HuH-7 (cell line): ENCODE measurements around the gene PTPRM.
A peak's percentile ranks its signal among the peaks of the same experiment; 100 is the strongest.

ENCODE experiments used
- DNase-seq: peaks from one replicate; pipeline ENCODE4 v3.0.0; 2011; ENCODE audit warnings: low spot score

The PTPRM gene

DNA sequence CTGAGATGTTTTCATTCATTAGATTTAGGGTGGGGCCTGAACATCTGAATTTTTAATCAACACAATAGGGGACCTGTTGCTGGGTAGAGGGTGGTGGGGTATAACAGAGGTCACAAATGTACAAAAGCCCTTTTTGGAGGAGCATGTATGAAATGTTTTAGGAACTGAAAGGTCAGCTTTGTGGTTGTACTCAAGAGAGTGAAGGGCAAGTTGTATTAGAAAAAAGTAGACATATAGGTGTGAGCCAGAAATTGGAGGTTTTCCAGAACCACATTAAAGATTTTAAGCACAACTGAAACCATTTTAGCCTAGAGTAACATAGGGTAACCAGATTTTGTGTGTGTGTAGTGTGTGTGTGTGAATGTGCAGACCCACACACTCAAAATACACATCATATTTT is 62.3 kb downstream of the PTPRM start:
- no peak for DNase-seq

DNA sequence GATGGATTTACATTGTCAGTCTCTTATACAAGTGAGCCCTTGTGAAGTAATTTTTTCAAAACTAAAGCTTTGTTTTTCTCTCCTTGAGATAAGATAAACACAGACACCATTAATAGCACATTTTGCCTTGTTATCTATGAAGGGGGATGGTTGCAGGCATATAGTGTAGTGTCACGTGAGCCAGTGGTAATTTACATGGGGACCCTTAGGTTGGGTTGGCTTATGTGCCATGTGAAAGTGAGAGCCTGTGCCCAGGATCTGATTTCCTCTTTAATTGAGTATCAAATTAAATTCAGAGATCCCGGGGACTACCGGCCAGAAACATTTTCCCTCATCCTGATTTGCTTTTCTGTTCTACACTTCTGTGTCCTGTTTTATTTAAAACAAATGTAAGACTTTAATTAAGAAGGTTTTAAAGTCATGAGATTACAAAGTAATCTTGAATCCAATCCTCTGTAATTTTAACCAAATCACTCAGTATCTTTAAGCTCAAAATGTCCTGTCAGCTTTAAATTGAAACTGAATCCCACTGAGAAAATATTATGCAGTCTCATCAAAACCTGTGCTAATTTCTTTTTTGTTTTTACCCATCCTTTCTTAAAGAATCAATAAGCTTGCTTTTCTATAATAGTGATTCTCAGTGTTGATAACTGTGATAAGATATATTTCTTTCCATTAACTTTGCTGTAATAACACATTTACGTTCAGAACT is 63.8 kb downstream of the PTPRM start:
- DNase-seq = no peak

DNA sequence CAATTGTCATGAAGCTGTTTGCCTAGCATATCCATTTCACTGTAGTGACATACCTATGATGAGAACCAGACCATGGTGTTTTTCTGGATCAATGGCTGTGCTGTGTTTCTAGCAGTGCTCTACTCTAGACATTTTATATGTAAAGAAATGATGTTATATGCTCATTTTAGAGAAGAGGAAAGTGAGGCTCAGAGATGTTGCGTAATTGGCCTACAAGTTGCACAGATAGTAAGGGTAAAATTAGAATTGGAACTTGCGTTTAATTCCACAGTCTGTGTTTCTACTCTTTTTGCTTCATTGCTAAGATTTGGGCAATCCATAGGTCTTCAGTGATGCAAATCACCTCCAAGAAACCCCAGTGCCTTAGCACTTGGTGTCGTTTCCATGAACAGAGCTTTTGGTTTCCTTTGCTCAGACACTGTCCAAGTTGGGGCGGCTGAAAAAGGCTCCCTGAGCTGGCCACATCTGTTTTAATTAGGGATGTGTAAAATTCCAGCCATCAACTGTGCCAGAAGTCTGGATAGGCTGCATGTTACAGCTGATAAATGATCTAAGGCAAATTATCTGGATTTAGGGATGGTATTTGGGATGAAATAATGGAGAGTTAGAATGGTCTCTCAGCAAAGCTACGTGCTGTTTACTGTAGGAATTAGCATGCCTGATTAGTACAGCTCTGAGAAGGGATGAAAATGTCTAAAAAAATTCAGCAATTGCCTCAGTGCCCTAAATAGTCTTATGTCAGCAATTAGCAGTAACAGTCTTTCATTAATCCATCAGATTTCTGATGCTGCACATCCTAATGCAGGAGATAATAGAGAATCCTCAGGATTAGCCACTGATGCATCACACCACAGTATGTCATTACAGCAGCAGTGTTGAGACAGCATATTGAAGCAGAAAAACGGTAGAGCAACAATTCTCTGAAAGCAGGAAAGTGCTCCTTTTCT is 65.3 kb downstream of the PTPRM start:
- DNase-seq = no peak

- no peak for DNase-seq
Measured at GRCh38 chr18:7633171-7633570, 66.1 kb downstream of the PTPRM start.

DNA sequence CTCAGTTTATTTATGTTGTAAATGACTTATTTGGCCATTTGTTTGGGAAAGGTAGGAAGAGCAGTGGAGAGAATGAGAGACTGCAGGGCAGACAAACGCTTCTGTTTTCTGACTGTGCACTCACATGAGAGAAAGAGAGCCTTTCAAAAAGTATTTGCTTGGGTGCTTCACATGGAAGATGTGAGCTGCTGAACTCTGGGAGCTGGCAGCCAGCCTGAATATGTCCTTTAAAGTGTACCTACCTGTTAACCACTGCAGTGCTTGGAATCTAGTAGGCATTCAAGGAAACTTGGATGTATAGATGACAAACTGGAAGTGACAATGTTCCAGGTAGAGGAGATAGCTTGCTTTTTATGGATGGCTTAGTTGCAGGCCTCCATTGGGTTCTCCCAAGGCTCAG is 68.8 kb downstream of the PTPRM start:
- no peak for DNase-seq

DNA sequence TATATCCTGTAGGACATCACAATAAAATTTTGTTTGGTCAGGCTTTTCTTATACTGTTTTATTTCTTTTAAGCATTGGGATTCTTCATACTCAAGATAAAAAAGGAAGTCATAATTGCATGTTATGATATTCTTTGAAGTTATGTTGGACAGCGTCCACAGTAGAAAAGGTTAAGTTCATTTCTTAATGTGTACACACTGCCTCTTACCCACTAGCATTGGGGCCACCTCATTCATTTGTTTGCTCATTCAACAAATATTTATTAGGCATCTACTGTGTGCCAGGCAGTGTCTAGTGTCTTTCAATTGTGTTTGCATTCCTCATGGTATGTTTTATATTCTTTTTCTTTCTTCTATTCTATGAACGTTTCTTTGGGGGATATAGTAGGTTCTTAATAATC is 70.2 kb downstream of the PTPRM start:
- DNase-seq = no peak

DNA sequence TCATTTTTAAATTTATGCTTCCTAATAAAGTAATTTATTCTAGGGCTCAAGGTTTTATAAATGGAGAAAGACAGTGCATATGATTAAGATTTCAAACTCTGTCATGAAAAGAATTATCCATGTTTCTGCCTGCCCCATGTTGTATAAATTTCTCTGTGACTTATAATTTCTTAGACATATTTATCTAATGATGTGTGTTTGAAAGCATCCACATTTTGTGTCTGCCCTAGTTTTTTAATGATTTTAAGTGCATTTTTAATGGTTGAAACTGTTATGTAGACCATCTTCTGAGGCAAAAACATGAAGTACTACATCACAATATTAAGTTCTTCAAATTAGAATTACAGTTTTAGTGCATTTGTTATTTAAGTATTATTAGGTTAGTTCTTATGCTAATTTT is 71.2 kb downstream of the PTPRM start:
- DNase-seq = no peak

GRCh38 chr18:7641813-7642212 is 74.7 kb downstream of the PTPRM start:
- DNase-seq = no peak

DNA sequence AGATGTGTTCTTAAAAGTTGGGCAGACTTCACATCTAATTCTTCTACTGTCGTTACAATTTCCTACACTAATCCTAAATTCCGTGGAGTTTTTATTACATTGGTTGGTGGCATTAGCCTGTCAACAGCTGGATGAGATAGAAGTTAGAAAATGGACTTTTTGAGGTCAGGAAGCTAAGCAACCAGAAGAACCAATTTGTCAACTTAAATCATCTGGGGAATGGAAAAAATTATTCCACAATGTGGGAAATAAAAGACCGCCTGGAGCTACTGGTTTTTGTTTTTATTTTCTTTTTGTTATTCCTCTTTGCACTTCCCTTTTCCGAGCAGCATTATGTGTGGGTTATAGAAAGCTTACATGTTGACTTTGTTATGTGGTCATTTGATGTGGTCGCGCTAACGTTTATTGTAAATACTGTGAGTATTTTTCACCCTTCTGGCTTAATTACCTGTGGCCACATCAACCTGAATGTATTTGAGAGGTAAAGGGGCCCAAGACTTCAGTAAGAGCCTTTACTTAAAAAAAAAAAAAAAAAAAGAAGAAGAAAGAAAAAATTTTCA is 75.3 kb downstream of the PTPRM start:
- DNase-seq = no peak

- DNase-seq = no peak
Measured at GRCh38 chr18:7645756-7646155, 78.6 kb downstream of the PTPRM start.

- no peak for DNase-seq
Measured at GRCh38 chr18:7646174-7646886, 79.2 kb downstream of the PTPRM start.

DNA sequence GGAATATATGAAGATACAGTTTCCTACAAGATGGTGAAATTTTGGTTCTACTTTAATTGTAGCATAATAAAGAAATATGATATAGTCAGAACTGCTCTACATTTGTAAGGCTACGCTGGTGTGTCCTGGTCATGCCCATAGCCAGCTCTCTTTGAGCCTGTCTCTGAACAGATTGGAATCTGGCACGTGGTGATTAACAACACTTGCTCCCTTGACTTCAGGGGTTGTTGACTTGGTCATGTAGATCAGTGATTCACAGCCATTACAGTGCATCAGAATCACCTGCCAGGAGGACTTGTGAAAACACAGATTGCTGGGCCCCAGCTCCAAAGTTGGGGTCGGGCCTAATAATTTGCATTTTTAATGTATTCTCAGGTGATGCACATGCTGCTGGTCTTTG is 80.4 kb downstream of the PTPRM start:
- no peak for DNase-seq

GRCh38 chr18:7657050-7657449 is 89.9 kb downstream of the PTPRM start:
- no peak for DNase-seq

DNA sequence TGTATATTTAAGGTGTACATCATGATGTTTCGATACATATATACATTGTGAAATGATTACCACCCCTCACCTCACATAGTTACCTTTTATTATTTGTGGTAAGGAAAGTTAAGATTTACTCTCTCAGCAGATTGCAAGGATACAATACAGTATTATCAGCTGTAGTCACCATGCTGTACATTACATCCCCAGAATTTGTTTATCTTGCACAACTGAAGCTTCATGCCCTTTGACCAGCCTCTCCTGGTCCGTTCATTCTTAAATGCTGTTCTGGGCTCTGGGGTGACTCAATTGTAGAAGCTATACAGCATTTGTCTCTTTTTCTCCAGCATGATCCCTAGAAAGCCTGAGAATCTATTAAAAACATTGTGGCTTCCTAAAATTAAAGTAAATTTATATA is 90.8 kb downstream of the PTPRM start:
- DNase-seq = peak; percentile 23

DNA sequence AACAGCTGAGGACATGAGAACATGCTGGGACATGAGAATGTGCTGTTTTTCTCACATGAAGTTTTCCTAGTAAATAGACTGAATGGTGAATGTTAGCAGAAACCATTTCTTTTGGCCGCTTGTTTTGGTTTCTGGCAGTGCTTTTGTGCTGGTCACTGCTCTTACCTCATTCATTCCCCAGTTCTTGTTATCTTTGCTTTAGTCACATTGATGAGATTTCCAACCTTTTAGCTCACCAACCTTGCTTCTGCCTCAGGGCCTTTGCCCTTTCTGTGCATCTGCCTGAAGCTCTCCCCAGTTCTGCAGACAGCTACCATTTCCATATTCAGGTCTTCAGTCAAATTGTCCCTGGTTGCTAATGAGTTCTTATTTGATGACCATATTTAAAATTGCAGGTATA is 91.6 kb downstream of the PTPRM start:
- DNase-seq = no peak

- no peak for DNase-seq
Measured at GRCh38 chr18:7661207-7661606, 94.1 kb downstream of the PTPRM start.

DNA sequence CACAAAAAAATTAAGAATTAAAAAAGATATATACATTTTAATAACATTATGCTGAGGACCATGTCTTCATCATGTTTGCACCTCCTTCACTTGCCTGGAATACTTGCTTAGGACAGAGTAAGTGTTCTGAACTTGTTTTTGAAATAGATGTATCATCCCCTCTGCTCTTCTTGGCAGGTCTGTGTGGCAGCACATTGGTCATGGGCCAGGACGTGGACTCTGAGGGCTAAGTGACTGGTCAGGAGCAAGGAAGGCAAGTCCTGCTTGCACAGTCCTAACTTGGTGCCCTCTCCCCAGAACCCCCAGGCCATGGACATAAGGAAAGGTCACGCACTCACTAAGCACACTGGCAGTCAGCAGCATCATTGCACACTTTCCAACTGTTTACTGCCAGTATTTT is 95.8 kb downstream of the PTPRM start:
- no peak for DNase-seq

- DNase-seq = no peak
Measured at GRCh38 chr18:7663366-7664312, 96.5 kb downstream of the PTPRM start.

GRCh38 chr18:7666195-7666776 is 99.2 kb downstream of the PTPRM start:
- DNase-seq = no peak

DNA sequence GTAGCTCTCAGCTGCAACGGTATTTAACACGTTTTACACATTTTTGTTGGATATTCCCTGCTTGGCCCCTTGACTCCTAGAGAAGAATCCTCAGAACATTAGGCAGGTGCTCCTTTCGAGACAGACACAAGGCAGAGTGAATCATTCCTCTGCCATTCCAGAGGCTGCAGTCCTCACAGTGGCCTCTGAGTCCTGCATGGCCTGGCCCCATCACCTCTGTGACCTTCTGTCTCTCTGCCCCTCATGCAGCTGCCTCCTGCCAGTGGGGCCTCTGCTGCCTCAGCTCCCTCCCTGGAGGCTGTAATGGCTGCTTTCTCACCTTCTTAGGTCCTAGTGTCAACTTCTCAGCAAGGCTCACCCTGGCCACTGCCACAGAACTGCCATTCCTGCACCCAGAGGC is 101.3 kb downstream of the PTPRM start:
- no peak for DNase-seq

- DNase-seq = no peak
Measured at GRCh38 chr18:7669361-7669760, 102.2 kb downstream of the PTPRM start.
